GM12878 (cell line): Measurements from ENCODE around the gene PCDHB16. TPM values are rescaled to one million over a fixed set of nuclear protein-coding genes. Genes with fewer than 3 reads are reported as not detected.

ENCODE experiments used
- ATAC-seq: fragments of 200-7000 bp; cut with Tn5 transposase; 3 replicates; pipeline ENCODE4 v1.9.1; 2020; ENCODE audit warnings: mild to moderate bottlenecking, moderate library complexity
- Bru-seq: library from RNA; stranded (reverse); fragments of 400-500 nt; gene quantifications from one replicate; lab custom pipeline; 2021; lab: Mats Ljungman, UMichigan
- BruChase-seq, 2 experiments: library from RNA; stranded (reverse); fragments of 400-500 nt; gene quantifications; one replicate each; lab custom pipeline; 2021; lab: Mats Ljungman, UMichigan
- BruUV-seq: library from RNA; stranded (reverse); fragments of 400-500 nt; replicated peaks from 2 replicates; lab custom pipeline; 2021; lab: Mats Ljungman, UMichigan
- CTCF ChIA-PET: fragments of 300-600 bp; sonication (Branson Sonifier 250); formaldehyde crosslinking; extraction: SDS; loops from one replicate; lab custom pipeline; 2021; ENCODE audit warnings: inconsistent platforms; lab: Yijun Ruan, JAX
- POLR2A ChIA-PET: fragments of 350-600 bp; formaldehyde crosslinking; extraction: SDS; loops from one replicate; lab custom pipeline; 2021; ENCODE audit warnings: inconsistent platforms; lab: Charles Lee
- RAD21 ChIA-PET: fragments of 300-600 bp; sonication (Branson Sonifier 250); formaldehyde crosslinking; loops from one replicate; lab custom pipeline; 2023; ENCODE audit warnings: antibody characterized with exemption; ENCODE audit not compliant: unreplicated experiment; lab: Charles Lee
- SMC1A ChIA-PET: fragments of 300-600 bp; sonication (Branson Sonifier 250); formaldehyde crosslinking; loops from one replicate; lab custom pipeline; 2023; ENCODE audit not compliant: unreplicated experiment, uncharacterized antibody; lab: Charles Lee
- DNase-seq: peaks from one replicate; pipeline ENCODE4 v3.0.0-alpha.2; 2011; ENCODE audit warnings: low read depth, low spot score
- FAIRE-seq: peaks from 3 replicates; lab custom pipeline; 2011; peaks lifted over from hg19 to GRCh38; lab: Jason Lieb, UNC
- H2AFZ ChIP-seq: 2 replicates; pipeline ENCODE4 v1.6.0; 2011; ENCODE audit warnings: low read depth, low read length, control low read depth; ENCODE audit not compliant: control insufficient read depth
- H3K27ac ChIP-seq: 2 replicates; pipeline ENCODE4 v1.5.1; 2011; ENCODE audit warnings: control low read depth; ENCODE audit not compliant: control insufficient read depth, insufficient read depth
- H3K27me3 ChIP-seq, 2 experiments: replicated peaks in 1 of 2; 2 replicates each; pipeline versions ENCODE4 v1.6.0 to v1.6.1; 2011; ENCODE audit warnings: low read length in 1 of 2; ENCODE audit not compliant: control insufficient read depth in 2 of 2, insufficient read depth in 2 of 2
- H3K36me3 ChIP-seq, 2 experiments: 2 replicates each; pipeline ENCODE4 v1.5.1; 2011; ENCODE audit warnings: low read length in 1 of 2; ENCODE audit not compliant: control insufficient read depth in 2 of 2, insufficient read depth in 2 of 2
- H3K4me1 ChIP-seq: 2 replicates; pipeline ENCODE4 v1.6.1; 2011; ENCODE audit warnings: mild to moderate bottlenecking, low read length, moderate library complexity, mixed read lengths; ENCODE audit not compliant: control insufficient read depth, insufficient read depth
- H3K4me2 ChIP-seq: 2 replicates; pipeline ENCODE4 v1.6.0; 2011; ENCODE audit warnings: control low read depth; ENCODE audit not compliant: control insufficient read depth, insufficient read depth
- H3K4me3 ChIP-seq: fragments of 200-600 bp; sonication (generic); 2 replicates; pipeline ENCODE4 v1.5.1; 2016
- H3K79me2 ChIP-seq: 2 replicates; pipeline ENCODE4 v1.6.0; 2011; ENCODE audit warnings: low read length; ENCODE audit not compliant: control insufficient read depth, insufficient read depth
- H3K9ac ChIP-seq: 2 replicates; pipeline ENCODE4 v1.8.0; 2011; ENCODE audit warnings: low read length, control low read depth, mixed read lengths; ENCODE audit not compliant: control insufficient read depth, insufficient read depth
- H3K9me3 ChIP-seq: replicated peaks from 3 replicates; pipeline ENCODE4 v1.5.1; 2011; ENCODE audit warnings: mild to moderate bottlenecking, low read length; ENCODE audit not compliant: control insufficient read depth, insufficient read depth
- H4K20me1 ChIP-seq: 2 replicates; pipeline ENCODE4 v1.6.0; 2011; ENCODE audit not compliant: control insufficient read depth, insufficient read depth
- BACH1 ChIP-seq: fragments of 450-650 bp; IDR thresholded peaks from 2 replicates; pipeline ENCODE4 v1.6.1; 2017; ENCODE audit warnings: mild to moderate bottlenecking, borderline replicate concordance
- NFIC ChIP-seq: IDR thresholded peaks from 2 replicates; pipeline ENCODE4 v1.6.1; 2012; ENCODE audit warnings: low read depth, mild to moderate bottlenecking, inconsistent platforms, low read length, moderate library complexity
- RAD21 ChIP-seq: IDR thresholded peaks from 2 replicates; pipeline ENCODE4 v1.6.1; 2011; ENCODE audit warnings: mild to moderate bottlenecking, low read depth, low read length, moderate library complexity; ENCODE audit not compliant: insufficient read depth
- RAD51 ChIP-seq: fragments of 450-650 bp; IDR thresholded peaks from 2 replicates; pipeline ENCODE4 v1.6.1; 2016; ENCODE audit warnings: moderate library complexity, mild to moderate bottlenecking, inconsistent platforms
- SPI1 ChIP-seq: IDR thresholded peaks from 2 replicates; pipeline ENCODE4 v1.6.1; 2011; ENCODE audit warnings: low read depth, mild to moderate bottlenecking, low read length, moderate library complexity, borderline replicate concordance; ENCODE audit not compliant: insufficient read depth
- WGBS: methylation state at CpG from one replicate; pipeline ENCODE4 v1.1.6; 2016; ENCODE audit warnings: low lambda C conversion rate; ENCODE audit not compliant: insufficient replicate concordance, insufficient coverage; ENCODE audit errors: missing lambda C conversion rate; 5-methylcytosine and 5-hydroxymethylcytosine counted together
- in situ Hi-C: fragments of 300-500 bp; cut with MboI; formaldehyde crosslinking; loops from 9 replicates; pipeline ENCODE4 v1.14.3; 2018; ENCODE audit warnings: mixed read lengths
- intact Hi-C: fragments of 100-400 bp; cut with micrococcal nuclease; formaldehyde crosslinking; loops from one replicate; pipeline ENCODE4 v1.14.2; 2022; ENCODE audit not compliant: unreplicated experiment
- long read RNA-seq, 2 experiments: library from polyadenylated mRNA; unstranded; transcript quantifications; one replicate each; pipeline ENCODE4 v2.0.0, GENCODE V29; 2019 to 2020
- polyA minus RNA-seq, 3 experiments: library from RNA; depleted of rRNA, polyadenylated mRNA; stranded (reverse); fragments of >200 nt; gene quantifications; 2 replicates each; pipeline ENCODE4 v1.2.3, GENCODE V29; 2011
- polyA plus RNA-seq, 11 experiments: library from polyadenylated mRNA; depleted of rRNA in 4 of 11; unstranded in 6 of 11; stranded (reverse) in 5 of 11; fragments of >200 nt; fragmentation: Nextera tagmentation in 4 of 11; fragmentation: Illumina TruSeq in 1 of 11; extraction: Ambion mirVana in 4 of 11; extraction: Trizol in 1 of 11; gene quantifications; 1 replicate in 1 of 11; 2 replicates in 10 of 11; pipeline versions ENCODE4 v1.2.1 to v1.2.3, GENCODE V29; 2011 to 2016; ENCODE audit warnings: inconsistent platforms in 2 of 11, missing spikeins in 2 of 11, low read depth in 1 of 11
- total RNA-seq, 4 experiments: library from RNA; depleted of rRNA in 3 of 4; stranded (reverse); fragments of >200 nt in 3 of 4; fragmentation: Illumina TruSeq in 1 of 4; extraction: Trizol in 1 of 4; gene quantifications; 2 replicates each; pipeline versions ENCODE4 v1.2.1 to v1.2.3, GENCODE V29; 2013 to 2021

PCDHB16 gene
- 0.12 TPM in 1 of 2 replicates, not detected in the other for total RNA-seq (2013; cell fraction: nucleolus; rRNA removed)
- total RNA-seq (2014; rRNA removed) (not detected in 2 replicates), total RNA-seq (2014; rRNA removed; fragmentation: Illumina TruSeq; extraction: Trizol) (not detected in 2 replicates), total RNA-seq (2021) (not detected in 2 replicates), polyA plus RNA-seq (2011; rRNA removed) (0.01 TPM in 2 replicates), polyA plus RNA-seq (2014; fragmentation: Illumina TruSeq; extraction: Trizol) (not detected in 2 replicates), polyA plus RNA-seq (2014; fragmentation: Nextera tagmentation; extraction: Ambion mirVana) (not detected), polyA plus RNA-seq (2014; rRNA removed) (not detected in 2 replicates), polyA plus RNA-seq (2016; fragmentation: Nextera tagmentation; extraction: Ambion mirVana) (not detected), polyA minus RNA-seq (2011; rRNA and poly(A)+ RNA removed) (not detected in 2 replicates), Bru-seq, nascent RNA (percentile 12 among the genes with signal in this experiment), BruChase-seq, experiment 1, labeled RNA remaining after a 6-hour chase (not detected), BruChase-seq, experiment 2, labeled RNA remaining after a 2-hour chase (not detected)
- polyA plus RNA-seq (2011; ENCODE audit: low read depth): not detected
- polyA plus RNA-seq (2011; cell fraction: cytosol; rRNA removed): not detected in 2 replicates
- 0.07 TPM in 1 of 2 replicates, not detected in the other for polyA plus RNA-seq (2011; cell fraction: nucleus; rRNA removed)
- 0.01 and 0.03 TPM in 2 replicates for polyA plus RNA-seq (2012)
- not detected in 2 replicates for polyA minus RNA-seq (2011; cell fraction: cytosol; rRNA and poly(A)+ RNA removed)
- polyA minus RNA-seq (2011; cell fraction: nucleus; rRNA and poly(A)+ RNA removed): not detected in 2 replicates
- long read RNA-seq, experiment 1: 0 reads
- long read RNA-seq, experiment 2: 0 reads

DNA sequence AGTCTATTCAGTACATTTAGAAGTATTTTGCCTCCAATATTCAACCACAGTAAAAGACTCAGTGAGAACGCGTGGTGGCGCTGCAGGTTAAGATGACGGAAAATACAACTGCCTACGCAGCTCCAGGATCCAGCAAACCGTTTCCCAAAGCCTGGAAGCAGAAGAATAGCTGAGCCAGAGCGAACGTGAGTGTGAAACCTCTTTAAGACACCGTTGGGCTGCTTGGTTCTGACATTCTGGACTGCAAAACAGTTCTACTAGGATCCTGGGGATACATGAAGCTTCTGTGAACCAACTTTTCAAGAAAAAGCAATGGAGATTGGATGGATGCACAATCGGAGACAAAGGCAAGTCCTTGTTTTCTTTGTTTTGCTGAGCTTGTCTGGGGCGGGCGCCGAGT is at the start of gene PCDHB16:
PCDHB16 (plus strand) TSS at position 140 of the 400 bp plus-strand sequence; CDS start at position 313, 173 bp downstream.
- Histone ChIP-seq H3K79me2 (no peaks in the 10 kb centered on the region), H3K4me3 (no peak within 1 kb of the TSS), H3K27me3 (no peaks in the 10 kb centered on the region), H2AFZ (no peak within 1 kb of the TSS), H3K9ac (no peak within 1 kb of the TSS), H4K20me1 (no peaks in the 10 kb centered on the region), H3K36me3 (no peaks in the 10 kb centered on the region), H3K9me3 (no peaks in the 10 kb centered on the region; the same call in 2 of the 3 replicates), H3K4me2 (no peak within 1 kb of the TSS), H3K4me1 (no peaks in the 10 kb centered on the region), H3K27ac (no peak within 1 kb of the TSS)
- FAIRE-seq (no peak), ATAC-seq (no peak), DNase-seq (no peak)
- no TSS peak for BruUV-seq
- intact Hi-C loops (loop anchor here (10.0 kb wide), 1 partner anchor 383 kb away; no protein-coding TSS in a partner anchor), in situ Hi-C loops (no loop called here)
- ChIA-PET POLR2A (no interaction called here), RAD21 (no interaction called here), CTCF (no interaction called here), SMC1A (no interaction called here)
- WGBS: 21% methylated on average over 13 of the region's 13 CpGs
- TF ChIP-seq RAD51 (no peak), NFIC (no peak), SPI1 (no peak), BACH1 (no peak), RAD21 (peak; percentile 17; the same call in 1 of the 2 replicates)
